Measurements from ENCODE around the gene ZC3H18. TPM values are rescaled to one million over a fixed set of nuclear protein-coding genes. Genes with fewer than 3 reads are reported as not detected.

The ZC3H18 gene
- total and polyA plus RNA-seq, 2 experiments from 2014 or later, result 30.0 to 40.7 TPM

GRCh38 chr16:88630941-88631340 is 60.7 kb downstream of the ZC3H18 start:
- H3K27ac Mint-ChIP-seq, result no peak overlapping the region
- H3K4me1 Mint-ChIP-seq, result peaks cover 25% of the 10 kb centered on the region
- peaks cover 45% of the 10 kb centered on the region for H3K36me3 Mint-ChIP-seq (ENCODE audit: low read depth)
- H3K4me3 Mint-ChIP-seq, result no peak overlapping the region
- Histone ChIP-seq H3K36me3 (ENCODE audit: insufficient read depth) (peaks cover 13% of the 10 kb centered on the region; the same call in 1 of the 2 replicates), H3K27me3 (ENCODE audit: insufficient read depth) (no peaks in the 10 kb centered on the region; the same call in 1 of the 2 replicates), H3K9me2 (ENCODE audit: insufficient read depth) (no peaks in the 10 kb centered on the region), H2AFZ (no peak overlapping the region), H3K79me2 (replicated peaks; ENCODE audit: insufficient read depth) (no peaks in the 10 kb centered on the region), H3K27ac (ENCODE audit: low read depth) (no peak overlapping the region), H3K4me3 (no peak overlapping the region), H3K4me2 (no peak overlapping the region), H3K4me1 (ENCODE audit: insufficient read depth) (peaks cover 10% of the 10 kb centered on the region; the same call in 1 of the 2 replicates), H3F3A (replicated peaks; ENCODE audit: low read depth) (peaks cover 9% of the 10 kb centered on the region; the same call in 1 of the 2 replicates), H4K20me1 (replicated peaks; ENCODE audit: insufficient read depth) (0 out of 2 replicates have a peak, but pooled peaks cover 5% of the 10 kb centered on the region)
- ATAC-seq (no peak), DNase-seq (ENCODE audit: low spot score) (no peak)
- TF ChIP-seq ETS1 (IDR thresholded peaks at IDR 0.05) (no peak), POLR2AphosphoS5 (IDR thresholded peaks at IDR 0.05; ENCODE audit: low read depth) (no peak), JUNB (IDR thresholded peaks at IDR 0.05; ENCODE audit: unreplicated experiment) (no peak), ZNF331 (CRISPR knock-in tag; IDR thresholded peaks at IDR 0.05; ENCODE audit: low read depth) (no peak), ZNF114 (CRISPR knock-in tag; IDR thresholded peaks at IDR 0.05) (no peak), STAT1 (IDR thresholded peaks at IDR 0.05; ENCODE audit: unreplicated experiment) (no peak), EZH2 (IDR thresholded peaks at IDR 0.05; ENCODE audit: low read depth, unreplicated experiment) (no peak), ZNF462 (CRISPR knock-in tag; IDR thresholded peaks at IDR 0.05) (no peak), EZH2phosphoT487 (IDR thresholded peaks at IDR 0.05; ENCODE audit: unreplicated experiment) (no peak), CREB1 (CRISPR knock-in tag; IDR thresholded peaks at IDR 0.05; ENCODE audit: low read depth) (no peak), NANOG (IDR thresholded peaks at IDR 0.05; ENCODE audit: borderline replicate concordance) (no peak), CTCF (conservative IDR thresholded peaks at IDR 0.05; ENCODE audit: low read depth in 2 of 2) (no peak), REST (IDR thresholded peaks at IDR 0.05; ENCODE audit: unreplicated experiment) (no peak)
- peaks cover 12% of the 10 kb centered on the region for H3K27me3 Mint-ChIP-seq (ENCODE audit: insufficient read depth, low read depth, poor library complexity)
- H3K9me3 Mint-ChIP-seq, result no peaks in the 10 kb centered on the region
